GM18907 (cell line): ENCODE results near the gene B3GNT4.
"Not testable (repeated sequence)": the region's sequence is repeated elsewhere in the genome, so short reads cannot be mapped to it uniquely, and the experiment has no call there.

Source experiments
- ATAC-seq: cut with Tn5 transposase; IDR thresholded peaks from one replicate; pipeline ENCODE4 v1.9.1; 2021; ENCODE audit warnings: mild to moderate bottlenecking, moderate library complexity; ENCODE audit not compliant: unreplicated experiment

The B3GNT4 gene

DNA sequence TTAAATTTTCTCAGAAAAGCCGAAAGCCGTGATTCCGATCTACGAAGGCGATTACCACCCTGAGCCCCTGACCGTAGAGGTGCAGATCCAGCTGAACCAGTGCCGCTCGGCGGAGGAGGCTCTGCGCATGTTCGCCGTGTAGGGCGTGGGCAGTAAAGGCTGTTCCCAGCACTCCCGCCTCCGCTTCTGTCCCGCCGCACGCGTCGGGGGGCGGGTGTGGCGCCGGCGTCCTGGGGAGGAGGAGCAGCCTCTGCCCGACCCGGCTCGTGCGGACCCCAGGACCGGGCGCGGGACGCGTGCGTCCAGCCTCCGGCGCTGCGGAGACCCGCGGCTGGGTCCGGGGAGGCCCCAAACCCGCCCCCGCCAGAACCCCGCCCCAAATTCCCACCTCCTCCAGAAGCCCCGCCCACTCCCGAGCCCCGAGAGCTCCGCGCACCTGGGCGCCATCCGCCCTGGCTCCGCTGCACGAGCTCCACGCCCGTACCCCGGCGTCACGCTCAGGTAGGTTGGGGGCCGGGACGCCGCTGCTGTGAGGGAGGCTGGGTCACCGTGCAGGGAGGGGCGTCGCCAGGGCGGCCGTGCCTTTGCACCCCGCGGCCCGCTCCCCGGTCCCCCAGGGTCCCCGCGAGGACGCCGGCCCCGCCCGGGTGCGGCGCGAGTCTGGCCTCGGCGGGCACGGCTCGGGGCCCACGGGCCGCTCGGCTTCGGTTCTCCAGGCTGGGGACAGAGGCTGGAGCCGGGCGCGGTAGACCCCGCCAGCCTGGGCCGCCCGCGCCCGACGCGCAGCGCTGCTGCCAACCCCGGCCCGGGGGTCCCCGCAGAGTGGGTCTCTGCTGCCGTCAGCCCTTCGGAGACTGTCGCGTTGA lies at the start of gene B3GNT4:
TSS of gene B3GNT4 (plus strand) at position 409 of the 866 bp plus-strand sequence. CDS start 910 bp downstream, outside the sequence.
- no peak for ATAC-seq

DNA sequence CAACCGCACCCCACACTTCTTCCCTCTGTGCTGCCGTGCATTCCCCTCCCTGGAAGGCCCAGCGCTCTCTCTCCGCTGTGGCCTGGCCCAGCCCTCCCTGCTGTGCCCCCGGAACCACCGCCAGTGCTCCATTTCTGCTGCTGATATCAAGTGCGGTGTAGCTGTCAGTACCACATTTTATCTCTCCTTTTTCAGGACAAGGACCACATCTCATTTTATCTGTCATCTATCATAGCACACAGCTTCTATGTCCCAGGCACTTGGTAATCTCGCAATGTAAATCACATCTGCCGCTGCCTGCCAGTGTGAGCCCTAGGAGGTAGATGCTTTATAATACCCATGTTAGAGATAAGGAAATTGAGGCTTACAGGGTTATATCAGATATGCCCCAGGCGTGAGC lies 47.8 kb upstream of the B3GNT4 start:
- no peak for ATAC-seq

DNA sequence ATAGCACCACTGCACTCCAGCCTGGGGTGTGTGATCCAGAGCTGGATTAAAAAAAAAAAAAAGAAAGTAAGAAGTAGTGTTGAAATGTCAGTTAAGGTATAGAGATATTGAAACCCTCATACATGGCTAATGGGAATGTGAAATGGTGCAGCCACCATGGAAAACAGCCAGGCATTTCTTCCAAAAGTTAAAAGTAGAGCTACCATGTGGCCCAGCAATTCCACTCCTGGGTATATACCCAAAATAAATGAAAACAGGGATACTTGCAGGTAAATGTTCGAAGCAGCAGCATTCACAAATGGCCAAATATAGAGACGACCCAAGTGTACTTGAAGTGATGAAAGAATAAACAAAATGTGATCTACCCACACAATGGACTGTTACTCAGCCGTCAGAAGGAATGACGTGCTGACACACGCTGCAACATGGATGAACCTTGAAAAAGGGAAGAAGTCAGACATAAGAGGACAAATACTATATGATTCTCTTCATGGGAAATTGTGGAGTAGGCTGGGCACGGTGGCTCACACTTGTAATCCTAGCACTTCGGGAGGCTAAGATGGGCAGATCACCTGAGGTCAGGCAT lies 44.7 kb upstream of the B3GNT4 start:
- no peak for ATAC-seq

DNA sequence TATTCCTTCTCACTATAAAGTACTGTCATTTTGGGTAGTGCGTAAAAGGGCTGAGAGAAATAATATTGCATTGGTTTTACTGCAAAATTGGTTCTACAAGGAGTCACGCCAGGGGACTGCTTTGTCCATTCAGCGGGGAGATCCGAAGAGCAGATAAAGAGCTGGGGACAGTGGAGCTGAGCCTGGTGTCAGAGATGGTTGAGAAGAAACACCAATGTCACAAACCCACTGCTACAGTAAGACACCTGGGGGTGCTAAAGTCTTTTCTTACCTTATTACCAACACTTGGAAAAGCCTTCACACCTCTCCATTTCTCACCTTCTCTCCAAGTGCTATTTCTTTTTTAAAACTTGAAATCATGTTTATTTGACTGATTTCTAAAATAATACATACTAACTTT lies 43.6 kb upstream of the B3GNT4 start:
- no peak for ATAC-seq

DNA sequence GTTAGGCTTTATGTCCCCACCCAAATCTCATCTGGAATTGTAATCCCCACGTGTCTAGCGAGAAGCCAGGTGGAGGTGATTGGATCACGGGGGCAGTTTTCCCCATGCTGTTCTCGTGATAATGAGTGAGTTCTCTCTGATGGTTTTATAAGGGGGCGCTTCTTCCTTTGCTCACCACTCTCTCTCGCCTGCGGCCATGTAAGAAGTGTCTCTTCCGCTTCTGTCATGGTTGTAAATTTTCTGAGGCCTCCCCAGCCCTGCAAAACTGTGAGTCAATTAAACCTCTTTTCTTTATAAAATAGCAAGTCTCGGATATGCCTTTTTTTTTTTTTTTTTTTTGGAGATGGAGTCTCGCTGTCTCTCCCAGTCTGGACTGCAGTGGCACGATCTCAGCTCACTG lies 42.7 kb upstream of the B3GNT4 start:
- no peak for ATAC-seq

DNA sequence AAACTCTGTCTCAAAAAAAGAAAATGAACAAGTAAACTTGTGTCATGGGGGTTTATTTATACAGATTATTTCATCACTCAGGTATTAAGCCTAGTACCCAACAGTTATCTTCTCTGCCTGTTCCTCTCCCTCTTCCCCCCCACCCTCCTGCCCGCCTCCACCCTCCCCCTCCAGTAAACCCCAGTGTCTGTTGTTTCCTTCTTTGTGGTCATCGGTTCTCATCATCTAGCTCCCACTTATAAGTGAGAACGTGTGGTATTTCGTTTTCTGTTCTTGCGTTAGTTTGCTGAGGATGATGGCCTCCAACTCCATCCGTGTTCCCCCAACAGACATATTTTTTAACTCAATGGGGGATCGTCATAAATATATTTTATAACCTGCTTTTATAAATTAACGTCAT lies 41.8 kb upstream of the B3GNT4 start:
- ATAC-seq, result no peak

DNA sequence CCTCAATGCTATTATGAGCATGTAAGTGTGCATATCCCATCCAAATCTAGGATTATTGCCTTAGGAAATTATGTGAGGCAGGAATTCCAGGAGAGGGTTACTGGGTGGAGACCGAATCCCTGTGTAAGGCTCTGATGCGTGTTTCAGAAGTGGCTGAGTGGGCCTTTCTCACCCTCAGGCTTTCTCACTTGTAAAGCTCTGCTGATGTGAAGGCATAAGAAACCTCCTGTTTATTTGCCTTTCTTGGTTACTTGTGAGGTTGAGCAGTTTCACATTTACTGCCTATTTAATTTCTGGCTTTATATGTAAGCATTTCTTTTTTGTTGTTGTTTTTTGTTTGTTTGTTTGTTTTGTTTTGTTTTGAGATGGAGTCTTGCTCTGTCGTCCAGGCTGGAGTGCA lies 40.5 kb upstream of the B3GNT4 start:
- no peak for ATAC-seq

DNA sequence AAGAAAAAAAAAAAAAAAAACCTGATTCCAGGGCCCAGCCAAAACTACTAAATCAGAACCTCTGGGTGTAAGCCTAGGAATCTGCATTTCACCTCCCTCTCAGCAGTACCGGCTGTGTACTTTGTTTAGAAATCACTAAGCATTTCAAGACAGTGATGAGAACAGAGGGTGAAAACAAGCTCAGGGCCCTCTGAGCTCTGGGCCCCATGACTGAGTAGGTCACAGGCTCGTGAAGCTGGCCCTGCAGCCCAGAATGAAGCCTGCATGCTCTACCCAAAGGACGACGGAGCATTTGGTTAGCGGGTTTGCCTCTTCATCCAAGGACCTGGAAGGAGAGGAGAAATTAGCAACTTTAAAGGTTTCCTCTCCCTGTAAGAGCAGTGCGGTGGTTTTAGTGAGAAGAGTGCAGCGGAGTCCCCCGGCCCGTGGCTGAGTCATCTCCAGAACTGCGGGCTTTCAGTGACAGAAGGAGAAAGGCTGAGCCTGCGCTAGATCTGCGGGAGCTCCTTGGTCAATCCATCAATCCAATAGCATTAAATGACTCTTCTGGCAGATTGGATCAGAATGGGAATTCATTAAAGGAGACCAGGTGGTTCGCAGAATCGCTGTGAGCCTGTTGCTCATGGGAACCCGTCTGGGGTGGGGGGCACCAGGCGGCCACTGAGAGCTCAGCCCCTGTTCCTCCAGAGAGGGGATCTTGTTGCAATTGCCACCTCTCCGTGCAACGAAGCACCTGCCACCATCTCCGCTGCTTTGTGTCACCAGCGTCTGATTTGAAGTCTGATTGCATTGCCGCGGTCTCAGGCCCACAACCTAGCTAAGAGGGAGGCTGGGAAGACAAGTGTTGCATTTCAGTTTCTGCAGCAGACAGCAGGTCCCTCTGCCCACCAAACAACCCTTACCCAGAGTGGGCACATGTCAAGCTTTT lies 36.8 kb upstream of the B3GNT4 start:
- no peak for ATAC-seq

DNA sequence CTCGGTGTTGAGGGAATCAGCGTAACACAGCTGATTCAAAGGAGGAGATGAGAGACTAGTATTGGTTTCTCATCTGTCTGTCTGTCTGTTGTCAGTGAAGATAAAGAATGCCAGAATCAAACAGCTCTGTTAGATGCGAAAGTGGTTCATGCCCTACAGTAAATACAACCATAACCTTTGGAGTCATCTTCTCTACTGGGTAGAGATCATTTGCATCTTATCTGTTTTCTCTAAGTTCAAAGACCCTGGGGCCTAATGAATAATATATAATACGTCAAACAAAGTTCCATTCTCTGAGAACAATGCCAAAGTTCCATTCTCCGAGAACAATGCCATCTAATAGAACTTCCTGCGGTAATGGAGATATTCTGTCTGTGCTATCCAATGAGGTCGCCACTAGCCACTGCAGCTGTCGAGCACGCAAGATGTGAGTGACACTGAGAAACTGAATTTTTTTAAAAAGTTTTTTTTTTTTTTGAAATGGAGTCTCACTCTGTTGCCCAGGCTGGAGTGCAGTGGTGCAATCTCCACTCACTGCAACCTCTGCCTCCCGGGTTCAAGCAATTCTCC lies 36.1 kb upstream of the B3GNT4 start:
- no peak for ATAC-seq

DNA sequence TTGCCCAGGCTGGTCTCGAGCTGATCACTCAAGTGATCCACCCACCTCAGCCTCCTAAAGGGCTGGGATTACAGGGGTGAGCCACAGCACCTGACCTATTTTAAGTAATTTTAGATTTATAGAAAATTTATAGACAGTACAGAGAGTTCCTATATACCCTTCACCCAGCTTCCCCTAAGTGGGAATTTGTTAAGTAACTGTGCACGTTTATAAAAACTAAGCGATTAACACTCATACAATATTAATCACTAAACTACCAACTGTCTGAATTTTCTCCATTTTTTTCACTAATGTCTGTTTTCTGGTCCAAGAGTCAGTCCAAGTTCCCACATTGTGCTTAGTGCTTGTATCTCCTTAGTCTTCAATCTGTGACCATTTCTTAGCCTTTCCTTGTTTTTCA lies 35.0 kb upstream of the B3GNT4 start:
- no peak for ATAC-seq

DNA sequence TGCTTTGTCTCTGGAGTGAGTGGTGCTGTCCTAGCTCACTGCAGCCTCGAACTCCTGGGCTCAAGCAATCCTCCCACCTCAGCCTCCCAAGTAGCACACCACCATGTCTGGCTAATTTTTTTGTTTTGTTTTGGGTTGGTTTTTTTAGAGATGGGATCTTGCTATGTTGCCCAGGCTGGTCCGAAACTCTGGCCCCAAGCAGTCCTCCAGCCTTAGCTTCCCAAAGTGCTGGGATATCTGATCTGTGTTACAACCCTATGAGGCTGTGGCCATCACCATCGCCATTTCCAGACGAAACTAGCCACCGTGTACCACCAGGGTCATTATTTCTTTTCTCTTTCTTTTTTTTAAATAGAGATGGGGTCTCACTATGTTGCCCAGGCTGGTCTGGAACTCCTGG lies 32.1 kb upstream of the B3GNT4 start:
- no peak for ATAC-seq

DNA sequence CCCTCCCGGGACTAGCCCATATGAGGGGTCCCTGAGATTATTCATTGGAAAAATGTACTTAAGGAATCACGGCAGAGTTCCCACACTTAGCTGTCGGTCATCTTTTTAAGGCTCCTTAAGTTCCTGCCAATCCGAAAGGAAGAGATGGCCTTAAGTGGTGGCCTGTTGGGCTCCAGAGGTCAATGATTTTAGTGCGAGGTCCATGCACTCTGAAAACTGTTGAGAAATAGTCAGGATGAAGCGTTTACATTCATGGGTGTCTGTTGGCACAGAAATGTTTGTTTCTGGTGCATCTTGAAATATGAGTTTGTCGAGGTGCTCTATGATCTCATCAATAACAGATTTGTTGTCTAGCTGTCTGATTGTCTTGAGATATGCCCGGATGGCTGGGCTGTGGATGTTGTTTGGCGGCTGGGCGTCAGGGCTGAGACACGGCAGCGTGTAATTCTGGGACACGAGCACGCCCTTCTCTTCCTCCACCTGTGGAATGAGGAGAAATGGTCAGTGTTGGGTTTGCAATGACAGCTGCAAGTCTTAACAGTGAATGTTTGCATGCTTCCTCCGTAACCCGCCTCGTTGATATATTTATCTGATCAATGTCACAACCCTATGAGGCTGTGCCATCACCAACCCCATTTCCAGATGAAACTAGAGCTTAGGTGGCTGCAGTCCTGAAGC lies 31.1 kb upstream of the B3GNT4 start:
- ATAC-seq, result no peak

DNA sequence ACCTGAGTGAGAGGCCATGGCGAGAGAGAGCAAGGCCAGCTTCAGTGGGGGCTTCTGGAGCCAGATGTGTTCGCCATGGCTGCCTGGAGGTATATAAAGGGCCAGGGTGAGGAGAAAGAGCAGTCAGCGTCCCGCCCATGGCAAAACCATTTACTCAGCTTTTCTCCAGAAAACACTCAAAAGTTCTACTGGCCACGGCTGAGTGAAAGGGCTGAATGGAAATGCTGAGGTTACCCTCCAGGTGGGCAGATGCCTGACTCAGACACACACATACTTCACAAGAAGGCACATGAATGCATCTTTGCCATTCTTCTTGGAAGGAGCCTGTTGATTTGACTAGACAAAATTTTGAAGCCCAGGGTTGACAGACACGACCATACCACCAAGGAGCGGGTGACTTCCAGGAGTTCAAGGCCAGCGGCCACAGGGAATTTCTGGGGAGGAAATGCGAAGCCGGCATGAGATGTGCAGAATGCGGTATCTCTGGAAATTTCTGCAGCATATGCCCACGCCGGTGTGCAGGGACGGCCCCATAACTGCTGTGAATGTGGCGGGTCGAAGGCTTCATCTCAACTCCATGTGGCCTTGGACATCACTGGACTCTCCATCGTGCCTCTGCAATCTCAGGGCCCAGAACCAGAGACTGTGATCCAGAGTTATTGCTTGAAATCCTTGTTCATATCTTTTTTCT lies 29.2 kb upstream of the B3GNT4 start, which contains the start of gene IL31:
TSS of gene IL31 (minus strand) at position 67 of the 691 bp plus-strand sequence. CDS start at position 18, 49 bp downstream.
- ATAC-seq, result no peak

DNA sequence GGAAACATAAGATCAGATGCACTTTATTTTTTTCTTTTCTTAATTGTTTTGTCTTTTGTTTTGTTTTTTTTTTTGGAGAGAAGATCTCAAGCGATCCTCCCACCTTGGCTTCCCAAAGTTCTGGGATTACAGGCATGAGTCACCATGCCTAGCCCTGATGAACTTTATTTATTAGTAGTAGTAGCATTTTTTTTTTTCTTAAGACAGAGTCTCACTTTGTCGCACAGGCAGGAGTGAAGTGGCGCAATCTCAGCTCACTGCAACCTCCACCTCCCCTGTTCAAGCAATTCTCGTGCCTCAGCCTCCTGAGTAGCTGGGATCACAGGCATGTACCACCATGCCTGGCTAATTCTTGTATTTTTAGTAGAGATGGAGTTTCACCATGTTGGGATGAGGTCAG lies 27.0 kb upstream of the B3GNT4 start:
- ATAC-seq, result not testable (repeated sequence)

DNA sequence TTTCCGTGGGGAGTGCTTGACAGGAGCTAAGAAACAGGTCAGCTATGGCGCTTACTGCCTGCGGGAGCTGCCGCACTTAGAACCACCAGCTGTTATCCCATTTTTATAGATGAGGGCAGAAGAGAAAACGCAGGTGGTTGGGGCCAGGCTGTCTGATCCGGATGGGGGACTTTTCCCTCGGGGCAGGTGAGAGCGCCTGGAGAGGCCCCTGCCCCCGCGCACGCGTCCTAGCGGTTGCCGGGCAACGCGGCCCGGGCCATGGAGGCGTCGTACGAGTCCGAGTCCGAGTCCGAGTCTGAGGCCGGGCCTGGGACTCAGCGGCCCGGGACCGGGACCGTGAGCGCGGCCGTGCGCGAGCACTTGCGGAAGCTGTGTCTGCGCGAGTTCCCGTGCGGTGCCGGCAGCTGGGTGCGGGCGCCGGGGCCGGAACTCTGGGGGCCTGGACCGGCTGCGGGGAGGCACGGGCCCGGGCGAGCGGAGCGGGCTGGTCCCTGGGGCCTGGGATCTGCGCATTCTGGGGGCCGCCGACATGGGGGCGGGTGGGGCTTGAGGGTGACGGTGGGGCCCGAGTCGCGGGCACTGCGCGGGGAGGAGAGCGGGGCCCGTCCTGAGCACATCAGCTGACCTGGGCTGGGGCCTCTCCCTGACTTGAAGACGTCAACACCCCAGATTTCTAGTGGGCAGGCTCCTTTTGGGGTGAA lies 20.5 kb upstream of the B3GNT4 start, which contains the start of gene LRRC43:
TSS of gene LRRC43 (plus strand) at position 237 of the 701 bp plus-strand sequence. CDS start at position 259, 22 bp downstream.
- no peak for ATAC-seq

DNA sequence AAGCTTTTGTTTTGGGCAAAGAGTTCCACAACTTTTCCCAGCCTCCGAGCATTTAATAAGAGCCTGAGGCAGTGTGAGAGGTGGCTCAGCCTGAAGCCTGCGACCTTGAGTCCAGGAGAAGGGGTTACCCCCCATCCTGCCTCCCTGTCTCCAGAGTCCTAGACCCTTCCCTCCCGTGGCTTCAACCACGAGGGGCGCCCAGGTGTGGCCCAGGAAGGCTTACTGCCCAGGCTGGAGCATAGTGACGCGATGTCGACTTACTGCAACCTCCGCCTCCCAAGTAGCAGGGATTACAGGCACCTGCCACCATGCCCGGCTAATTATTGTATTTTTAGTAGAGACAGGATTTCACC lies 19.9 kb upstream of the B3GNT4 start:
- ATAC-seq, result no peak

DNA sequence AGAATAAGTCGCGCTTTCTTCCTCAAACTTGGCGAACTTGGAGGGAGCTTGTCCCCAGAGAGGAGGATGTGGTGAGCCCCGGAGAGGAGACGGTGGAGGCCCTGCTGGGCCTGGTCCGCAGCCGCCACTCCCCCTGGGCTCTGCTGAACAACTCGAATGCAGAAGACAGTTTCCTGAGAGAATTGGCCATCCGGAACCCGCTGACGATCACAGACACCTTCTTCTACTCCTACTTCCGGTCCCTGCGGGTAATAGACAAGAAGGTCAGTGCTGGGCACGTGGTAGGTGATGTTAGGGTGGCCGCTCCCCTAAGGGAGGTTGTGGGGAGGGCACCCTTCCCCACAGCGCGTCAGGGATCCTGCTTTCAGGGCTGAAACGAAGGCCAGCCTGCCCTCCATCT lies 19.0 kb upstream of the B3GNT4 start:
- ATAC-seq, result no peak

DNA sequence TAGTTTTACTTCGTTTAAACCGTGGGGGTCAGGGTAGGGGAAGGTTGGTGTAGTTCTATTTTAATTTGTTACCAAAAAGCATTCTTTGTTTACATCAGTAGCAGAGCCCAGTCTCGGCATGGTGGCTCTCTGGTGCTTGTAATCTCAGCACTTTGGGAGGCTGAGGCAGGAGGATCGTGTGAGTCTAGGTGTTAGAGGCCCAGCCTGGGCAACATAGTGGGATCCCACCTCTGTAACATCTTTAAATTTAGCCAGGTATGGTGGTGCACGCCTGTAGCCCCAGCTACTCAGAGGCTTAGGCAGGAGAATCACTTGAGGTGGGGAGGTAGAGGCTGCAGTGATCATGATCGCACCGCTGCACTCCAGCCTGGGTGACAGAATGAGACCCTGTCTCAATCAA lies 18.4 kb upstream of the B3GNT4 start:
- ATAC-seq, result no peak

DNA sequence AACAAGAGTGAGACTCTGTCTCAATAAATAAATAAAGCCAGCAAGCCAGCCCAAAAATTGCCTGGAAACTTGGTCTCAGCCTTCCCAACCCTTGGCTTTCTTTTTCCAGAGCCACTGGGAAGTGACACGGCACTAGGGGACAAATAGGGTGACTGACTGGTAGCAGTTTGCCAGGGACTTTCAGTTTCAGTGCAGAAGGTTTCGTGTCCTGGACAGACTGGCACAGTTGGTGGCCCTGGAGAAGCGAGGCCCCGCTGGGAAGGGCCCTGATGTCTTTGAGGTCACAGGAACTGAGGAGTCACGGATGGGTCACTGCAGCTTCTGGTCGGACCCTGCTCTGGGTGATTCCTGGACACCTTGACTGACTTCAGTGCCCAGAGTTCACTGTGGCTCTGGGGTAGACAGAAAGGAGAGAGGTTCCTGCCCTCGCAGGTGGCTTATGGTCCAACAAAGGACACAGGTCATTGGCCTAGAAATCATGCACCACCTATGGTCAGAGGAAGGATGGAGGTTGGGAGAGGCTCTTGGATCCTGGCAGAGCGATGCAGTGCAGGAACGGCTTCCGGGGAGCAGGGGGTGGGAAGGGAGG lies 17.9 kb upstream of the B3GNT4 start:
- no peak for ATAC-seq
